ENCODE results near the gene PLPPR5.
"Not testable (repeated sequence)": the region's sequence is repeated elsewhere in the genome, so short reads cannot be mapped to it uniquely, and the experiment has no call there.

PLPPR5 gene

GRCh38 chr1:99004861-99005442 lies at the start of gene PLPPR5:
PLPPR5 (minus strand) TSS chr1:99004861; CDS start chr1:99004671, 190 bp downstream.
- TF ChIP-seq POLR2A (IDR thresholded peaks at IDR 0.05; ENCODE audit: low read length) (no peak), GATA1 (IDR thresholded peaks at IDR 0.05; ENCODE audit: low read depth, low read length) (no peak)
- DNase-seq: no peak

GRCh38 chr1:99051611-99052283 lies 47.1 kb upstream of the PLPPR5 start:
- TF ChIP-seq POLR2A (IDR thresholded peaks at IDR 0.05; ENCODE audit: low read length): no peak
- TF ChIP-seq GATA1 (IDR thresholded peaks at IDR 0.05; ENCODE audit: low read depth, low read length): no peak
- DNase-seq: no peak

GRCh38 chr1:99049745-99050144 lies 45.1 kb upstream of the PLPPR5 start:
- no peak for DNase-seq
- TF ChIP-seq POLR2A (IDR thresholded peaks at IDR 0.05; ENCODE audit: low read length) (no peak), GATA1 (IDR thresholded peaks at IDR 0.05; ENCODE audit: low read depth, low read length) (no peak)

- not testable (repeated sequence) for DNase-seq
Observed at GRCh38 chr1:99036746-99037145, 32.1 kb upstream of the PLPPR5 start.

- TF ChIP-seq POLR2A (IDR thresholded peaks at IDR 0.05; ENCODE audit: low read length) (no peak), GATA1 (IDR thresholded peaks at IDR 0.05; ENCODE audit: low read depth, low read length) (no peak)
- no peak for DNase-seq
Observed at GRCh38 chr1:99018313-99018712, 13.7 kb upstream of the PLPPR5 start.

- no peak for DNase-seq
- TF ChIP-seq POLR2A (IDR thresholded peaks at IDR 0.05; ENCODE audit: low read length): no peak
- no peak for TF ChIP-seq GATA1 (IDR thresholded peaks at IDR 0.05; ENCODE audit: low read depth, low read length)
Observed at GRCh38 chr1:99017655-99018054, 13.0 kb upstream of the PLPPR5 start.

GRCh38 chr1:99010679-99011078 lies 6.0 kb upstream of the PLPPR5 start:
- TF ChIP-seq POLR2A (IDR thresholded peaks at IDR 0.05; ENCODE audit: low read length): no peak
- TF ChIP-seq GATA1 (IDR thresholded peaks at IDR 0.05; ENCODE audit: low read depth, low read length): no peak
- no peak for DNase-seq

GRCh38 chr1:99007366-99007765 lies 2.7 kb upstream of the PLPPR5 start:
- no peak for DNase-seq
- TF ChIP-seq GATA1 (IDR thresholded peaks at IDR 0.05; ENCODE audit: low read depth, low read length) (no peak), POLR2A (IDR thresholded peaks at IDR 0.05; ENCODE audit: low read length) (no peak)

GRCh38 chr1:99005537-99005942 lies 879 bp upstream of the PLPPR5 start:
- no peak for TF ChIP-seq POLR2A (IDR thresholded peaks at IDR 0.05; ENCODE audit: low read length)
- TF ChIP-seq GATA1 (IDR thresholded peaks at IDR 0.05; ENCODE audit: low read depth, low read length): no peak
- no peak for DNase-seq

- no peak for DNase-seq
- TF ChIP-seq POLR2A (IDR thresholded peaks at IDR 0.05; ENCODE audit: low read length) (no peak), GATA1 (IDR thresholded peaks at IDR 0.05; ENCODE audit: low read depth, low read length) (no peak)
Observed at GRCh38 chr1:99004254-99004860, 304 bp downstream of the PLPPR5 start.

GRCh38 chr1:99003581-99004253 lies 944 bp downstream of the PLPPR5 start:
- TF ChIP-seq POLR2A (IDR thresholded peaks at IDR 0.05; ENCODE audit: low read length): no peak
- no peak for TF ChIP-seq GATA1 (IDR thresholded peaks at IDR 0.05; ENCODE audit: low read depth, low read length)
- DNase-seq: no peak

GRCh38 chr1:98992844-98993243 lies 11.8 kb downstream of the PLPPR5 start:
- no peak for TF ChIP-seq POLR2A (IDR thresholded peaks at IDR 0.05; ENCODE audit: low read length)
- TF ChIP-seq GATA1 (IDR thresholded peaks at IDR 0.05; ENCODE audit: low read depth, low read length): no peak
- no peak for DNase-seq

- TF ChIP-seq POLR2A (IDR thresholded peaks at IDR 0.05; ENCODE audit: low read length) (no peak), GATA1 (IDR thresholded peaks at IDR 0.05; ENCODE audit: low read depth, low read length) (no peak)
- peak in 1 of 2 experiments; percentile 7 for DNase-seq
Observed at GRCh38 chr1:98991127-98992012, 13.3 kb downstream of the PLPPR5 start.

GRCh38 chr1:98989556-98989907 lies 15.1 kb downstream of the PLPPR5 start:
- TF ChIP-seq POLR2A (IDR thresholded peaks at IDR 0.05; ENCODE audit: low read length): no peak
- TF ChIP-seq GATA1 (IDR thresholded peaks at IDR 0.05; ENCODE audit: low read depth, low read length): no peak

More at GRCh38 chr1:98989556-98989907, 15.1 kb downstream of the PLPPR5 start:
- no peak for DNase-seq

All from erythroblast (primary cell).